Fibroblast of skin of back (primary cell): ENCODE measurements around the gene F7.
"Not testable (repeated sequence)": the region's sequence is repeated elsewhere in the genome, so short reads cannot be mapped to it uniquely, and the experiment has no call there.

Experiments used
- DNase-seq: peaks from one replicate; pipeline ENCODE4 v3.0.0-alpha.2; 2013

F7 gene

DNA sequence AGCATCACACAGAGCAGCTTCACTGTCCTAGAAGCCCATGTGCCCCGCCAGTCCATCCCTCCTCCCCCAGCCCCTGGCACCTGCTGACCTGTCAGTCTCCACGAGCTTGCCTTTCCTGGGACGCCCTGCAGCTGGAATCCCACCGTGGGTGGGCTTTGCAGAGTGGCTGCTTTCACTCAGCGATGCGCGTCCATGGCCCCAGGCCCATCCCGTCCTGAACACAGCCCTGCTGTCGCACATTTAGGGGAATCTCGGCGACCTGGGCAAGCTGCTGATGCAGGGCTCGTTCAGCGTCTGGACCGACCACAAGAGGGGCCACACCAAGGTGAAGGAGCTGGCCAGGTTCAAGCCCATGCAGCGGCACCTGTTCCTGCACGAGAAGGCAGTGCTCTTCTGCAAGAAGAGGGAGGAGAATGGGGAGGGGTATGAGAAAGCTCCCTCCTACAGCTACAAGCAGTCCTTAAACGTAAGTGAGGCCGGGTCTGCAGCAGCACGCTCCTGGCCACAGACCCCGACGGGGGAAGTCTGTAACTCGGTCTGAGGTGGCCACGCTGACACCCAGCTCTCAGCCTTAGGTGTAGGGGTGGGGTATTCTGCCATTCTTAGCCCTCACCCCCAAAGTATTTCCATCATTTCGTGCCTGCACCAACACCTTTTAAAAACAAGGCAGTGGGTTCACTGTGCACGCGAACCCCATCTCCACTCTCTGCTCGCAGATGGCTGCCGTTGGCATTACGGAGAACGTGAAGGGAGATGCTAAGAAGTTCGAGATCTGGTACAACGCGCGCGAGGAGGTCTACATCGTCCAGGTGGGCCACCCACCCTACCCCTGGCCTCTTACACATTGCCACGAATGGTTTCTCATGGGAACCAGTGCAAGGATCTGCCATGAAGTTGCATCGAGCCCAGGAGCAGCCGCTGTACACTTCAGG, 18.3 kb upstream of the F7 start:
- no peak for DNase-seq

DNA sequence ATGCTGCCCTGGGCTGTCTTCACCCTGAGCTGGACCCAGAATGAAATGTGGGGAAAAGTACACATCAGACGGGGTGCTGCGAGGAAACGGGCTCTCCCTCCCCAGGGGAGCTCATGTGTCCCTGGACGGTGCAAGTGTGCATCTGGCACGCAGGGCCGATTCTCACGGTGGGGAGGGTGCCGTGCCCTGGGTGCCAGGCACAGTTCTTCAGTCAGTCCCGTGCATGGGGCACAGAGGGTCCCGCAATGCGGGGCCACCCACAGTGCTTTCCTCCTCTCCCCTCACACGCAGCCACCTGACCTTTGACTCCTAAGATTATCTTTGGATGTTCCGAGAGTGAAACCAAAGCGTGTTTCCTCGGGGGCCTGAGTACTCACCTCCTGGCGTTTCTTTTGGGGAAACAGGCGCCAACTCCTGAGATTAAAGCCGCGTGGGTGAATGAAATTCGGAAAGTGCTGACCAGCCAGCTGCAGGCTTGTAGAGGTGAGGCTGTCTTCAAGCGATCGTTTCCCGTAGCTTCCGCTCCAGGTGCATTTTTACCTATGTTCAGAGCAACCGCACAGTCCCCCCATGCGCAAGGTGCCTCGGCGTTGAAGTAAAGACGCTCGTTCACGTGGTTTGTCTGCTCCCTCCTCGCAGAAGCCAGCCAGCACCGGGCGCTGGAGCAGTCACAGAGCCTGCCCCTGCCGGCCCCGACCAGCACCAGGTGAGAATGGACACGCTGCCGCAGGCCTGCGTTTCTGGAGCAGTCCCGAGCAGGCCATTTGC, 17.5 kb upstream of the F7 start:
- DNase-seq = no peak

DNA sequence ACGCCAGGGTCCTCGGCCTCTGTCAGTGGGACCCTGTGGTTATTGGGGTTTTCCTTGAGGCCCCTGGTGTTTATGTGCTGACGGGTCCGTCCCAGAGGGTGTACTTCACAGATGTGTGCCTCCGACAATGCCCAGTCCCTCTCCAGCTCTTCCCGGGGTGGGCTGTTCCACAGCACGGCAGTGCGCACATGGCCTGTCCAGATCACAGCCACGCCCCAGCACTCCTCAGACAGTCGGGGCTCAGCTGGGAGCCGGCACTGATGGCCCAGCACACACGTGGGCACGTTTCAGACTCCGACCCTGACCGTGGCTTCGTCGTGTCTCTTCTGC, 16.9 kb upstream of the F7 start:
- DNase-seq = no peak

DNA sequence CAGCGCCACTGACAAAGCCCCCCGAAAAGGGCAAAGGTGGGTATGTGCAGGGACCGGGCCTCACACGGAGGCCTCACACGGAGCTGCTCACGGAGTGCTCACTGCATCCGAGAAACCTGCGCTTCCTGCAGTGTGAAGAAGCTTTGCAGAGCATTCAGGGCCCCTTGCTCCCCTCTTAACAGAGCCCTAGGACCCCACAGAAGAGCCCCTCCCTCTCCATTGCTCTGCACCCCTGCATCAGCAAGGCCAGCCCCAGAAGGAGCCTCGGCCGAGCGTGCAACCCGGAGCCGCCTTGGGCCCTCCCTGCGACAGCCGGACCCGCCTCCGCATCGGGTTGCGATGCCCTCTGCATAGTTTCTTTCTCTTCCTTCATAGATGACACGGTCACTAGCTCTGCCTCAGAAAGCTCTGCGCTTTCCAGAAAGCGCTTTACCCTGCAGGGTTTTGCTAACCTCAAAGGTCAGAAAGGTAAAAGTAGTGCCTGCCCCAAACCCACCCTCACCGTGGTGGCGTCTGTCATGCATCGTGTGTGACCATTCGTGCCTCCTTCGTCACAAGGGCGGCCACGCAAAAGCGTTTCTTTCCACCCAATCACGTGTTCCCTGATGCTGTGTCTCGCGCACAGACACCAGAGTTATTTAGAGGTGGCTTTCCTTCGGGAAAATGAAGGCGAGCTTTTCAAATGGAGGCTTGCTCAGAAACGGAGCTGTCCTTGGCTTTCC, 15.7 kb upstream of the F7 start:
- DNase-seq = no peak

DNA sequence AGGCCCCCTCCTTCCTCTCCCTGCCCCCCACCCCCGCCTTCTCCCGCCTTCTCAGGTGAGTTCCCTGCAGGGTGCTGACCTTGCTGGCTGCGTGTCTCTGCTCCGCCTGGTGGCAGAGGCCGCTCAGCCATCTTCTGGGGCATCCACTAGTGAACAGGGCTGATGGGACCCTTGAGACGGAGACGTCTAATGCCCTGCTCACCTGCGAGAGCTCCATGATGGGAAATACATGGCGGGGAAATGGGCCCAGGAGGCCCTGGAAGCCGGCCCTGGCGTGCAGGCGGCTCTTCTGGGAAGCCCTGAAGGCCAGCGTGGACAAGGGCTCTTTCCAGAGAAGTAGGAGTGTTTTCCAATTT, 15.2 kb upstream of the F7 start:
- no peak for DNase-seq

DNA sequence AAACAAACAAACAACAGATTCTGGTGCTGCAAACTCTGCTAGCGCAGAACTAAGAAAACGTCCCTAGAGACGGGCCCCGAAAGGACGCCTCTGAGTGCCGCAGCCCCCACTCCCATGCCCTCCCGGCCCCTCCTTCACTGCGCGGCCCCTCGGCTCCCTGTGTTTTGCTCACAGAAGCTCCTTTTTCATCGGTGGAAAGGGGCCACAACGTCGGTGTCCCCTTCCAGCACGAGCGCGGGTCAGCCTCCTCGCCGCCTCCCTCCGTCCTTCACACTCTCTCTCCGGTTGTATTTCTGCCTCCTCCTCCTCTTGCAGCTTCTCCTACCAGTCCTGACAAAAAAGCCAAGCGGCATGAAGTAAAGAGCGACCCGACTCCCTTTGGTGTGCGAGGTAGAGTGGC, 14.8 kb upstream of the F7 start:
- no peak for DNase-seq

DNA sequence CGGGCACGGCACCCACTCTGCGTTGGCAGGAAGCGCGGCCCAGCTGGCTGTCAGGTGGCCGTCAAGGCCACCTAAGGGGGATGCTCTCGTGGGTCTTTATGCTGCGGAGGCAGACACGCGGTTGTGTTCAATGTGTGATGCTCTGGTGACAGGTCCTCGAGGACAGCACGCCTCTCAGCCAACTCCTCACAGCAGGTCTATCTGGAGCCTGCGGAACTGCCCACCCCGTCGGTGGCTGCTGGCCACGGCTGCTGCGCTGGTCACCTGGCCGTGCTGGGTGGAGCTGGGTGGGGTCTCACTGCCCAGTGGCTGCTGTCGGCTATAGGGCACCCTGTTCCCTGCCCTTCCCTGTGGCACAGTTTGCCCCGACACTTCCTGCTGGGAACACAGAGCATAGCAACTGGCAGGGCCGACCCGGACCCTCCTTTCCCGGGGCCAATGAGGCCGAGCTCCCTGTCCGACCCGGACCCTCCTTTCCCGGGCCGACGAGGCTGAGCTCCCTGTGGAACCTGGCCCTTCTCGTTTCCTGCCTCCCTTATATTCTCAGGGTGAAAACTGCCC, 14.3 kb upstream of the F7 start:
- DNase-seq = no peak

DNA sequence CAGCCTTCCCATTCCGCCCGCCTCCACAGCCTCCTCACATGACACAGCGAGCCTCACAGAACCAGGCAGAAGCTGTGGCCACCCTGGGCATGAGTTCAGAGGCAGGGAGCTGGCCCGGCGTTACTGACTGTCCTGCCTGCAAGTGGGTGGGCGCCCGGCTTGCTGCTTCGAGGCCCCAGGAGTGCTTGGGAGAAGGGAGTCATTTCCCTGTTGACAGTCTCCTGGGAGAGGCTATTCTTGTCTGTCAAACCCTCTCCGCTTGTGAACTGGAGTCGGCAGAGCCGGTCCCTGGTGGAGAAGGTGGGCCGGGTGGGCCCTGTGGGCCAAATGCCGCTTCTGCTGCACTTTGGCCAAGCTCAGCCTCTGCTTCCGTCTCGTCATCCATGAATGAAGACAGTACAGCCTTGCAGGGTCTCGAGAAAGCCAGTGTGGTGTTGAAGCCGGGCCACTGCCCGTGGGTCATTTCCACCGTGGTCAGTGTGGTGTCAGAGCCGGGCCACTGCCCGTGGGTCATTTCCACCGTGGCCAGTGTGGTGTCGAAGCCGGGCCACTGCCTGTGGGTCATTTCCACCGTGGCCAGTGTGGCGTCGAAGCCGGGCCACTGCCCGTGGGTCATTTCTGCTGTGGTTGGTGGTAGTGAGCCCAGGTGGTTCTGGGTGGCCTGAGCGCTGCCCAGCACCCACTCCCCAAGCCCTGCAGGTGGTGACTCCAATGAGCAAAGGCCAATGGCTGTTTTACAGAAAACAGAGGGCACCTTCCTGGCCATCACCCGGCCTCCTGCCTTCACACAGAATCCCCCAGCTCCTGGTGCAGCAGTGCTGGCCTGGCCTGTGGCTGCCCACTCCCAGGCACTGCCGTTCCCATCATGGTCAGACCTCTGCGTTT, 13.5 kb upstream of the F7 start:
- DNase-seq = no peak

DNA sequence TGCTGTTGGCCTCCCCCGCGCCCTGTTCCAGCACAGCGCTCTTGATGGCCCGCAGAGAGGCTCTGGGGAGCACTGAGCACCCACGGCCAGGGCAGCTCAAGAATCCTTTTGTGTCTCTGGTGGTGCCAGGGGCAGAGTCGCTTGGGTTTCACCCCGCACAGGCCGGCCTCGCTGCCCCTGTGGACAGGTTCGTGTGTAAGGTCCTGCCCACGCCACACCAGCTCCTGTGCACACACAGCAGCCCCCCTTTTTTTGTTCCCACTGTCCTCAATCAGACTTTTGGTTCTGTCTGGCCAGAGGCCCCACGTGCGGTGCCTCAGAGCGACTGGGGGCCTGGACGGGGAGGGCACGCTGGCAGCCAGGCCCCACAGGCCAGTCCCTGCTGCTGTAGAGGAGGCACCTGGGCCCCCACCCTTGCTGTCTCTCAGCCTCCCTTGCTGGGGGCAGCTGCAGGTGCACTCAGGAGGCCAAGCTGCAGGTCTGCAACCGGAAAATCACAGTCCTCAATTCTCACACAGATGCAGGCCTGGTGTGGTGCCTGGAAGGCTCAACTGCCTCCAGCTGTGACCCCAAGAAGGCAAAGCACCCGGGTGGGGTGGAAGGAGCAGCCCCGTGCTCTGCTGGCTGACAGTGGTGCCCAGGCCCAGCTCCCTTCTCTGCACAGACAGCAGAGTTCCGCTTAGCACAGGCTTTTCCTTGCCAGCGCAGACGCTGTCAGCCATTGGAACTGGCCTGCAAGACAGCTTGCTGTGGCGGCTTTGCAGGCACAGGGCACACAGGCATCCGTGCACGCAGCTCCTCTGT, 12.6 kb upstream of the F7 start:
- DNase-seq = no peak

DNA sequence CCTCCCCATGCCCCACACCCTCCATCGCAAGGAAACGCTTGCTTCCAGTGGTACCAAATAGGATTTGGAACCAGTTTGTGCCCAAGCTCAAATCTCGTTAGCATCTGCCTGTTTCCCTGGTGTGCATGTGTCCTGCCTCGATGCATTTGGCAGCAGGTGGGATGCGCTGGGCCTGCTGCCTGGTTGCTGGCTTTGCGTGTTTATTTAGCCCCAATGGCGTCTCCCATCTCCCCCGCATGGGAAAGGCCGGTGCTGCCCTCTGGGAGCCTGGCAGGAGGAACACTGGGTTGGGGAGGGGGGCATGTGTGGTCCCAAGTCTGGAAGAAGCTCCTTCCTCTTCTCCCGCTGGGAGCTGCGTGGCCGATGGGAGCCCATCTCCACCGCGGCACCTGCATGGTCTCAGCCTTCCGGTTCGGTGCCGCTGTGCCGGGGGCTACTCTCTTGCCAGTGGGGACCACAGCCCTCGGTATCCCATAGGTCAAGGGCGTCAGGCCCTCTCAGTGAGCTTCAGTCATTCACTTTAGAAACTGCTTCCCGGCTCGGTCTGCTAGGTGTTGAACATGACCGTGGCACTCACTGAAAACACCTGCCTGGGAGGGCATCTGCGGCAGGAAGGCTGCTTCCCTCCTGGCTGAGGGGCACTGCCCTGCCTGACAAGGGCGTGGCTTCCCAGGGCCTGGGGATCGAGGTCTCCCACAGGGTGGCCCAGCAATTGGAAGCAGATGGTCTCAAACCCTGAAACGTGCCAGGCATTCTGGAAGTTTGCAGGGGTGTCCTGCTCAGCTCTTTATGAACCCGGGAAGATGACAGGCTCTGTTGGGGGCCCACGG, 11.8 kb upstream of the F7 start:
- no peak for DNase-seq

DNA sequence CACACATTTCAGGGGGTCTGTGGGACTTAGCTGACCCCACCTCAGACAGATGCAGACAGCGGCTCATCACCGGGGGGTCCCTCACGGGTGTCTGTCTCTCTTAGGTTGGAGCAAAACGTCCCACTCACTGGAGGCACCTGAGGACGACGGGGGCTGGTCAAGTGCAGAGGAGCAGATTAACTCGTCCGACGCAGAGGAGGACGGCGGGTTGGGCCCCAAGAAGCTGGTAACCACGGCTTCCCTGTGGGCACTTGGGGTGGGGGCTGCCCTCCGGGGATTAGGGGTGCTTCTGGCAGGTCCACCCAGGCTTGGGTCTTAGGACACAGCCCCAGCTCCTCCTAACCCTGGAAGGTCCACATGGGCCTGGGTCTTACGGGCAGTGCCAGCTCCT, 11.2 kb upstream of the F7 start:
- no peak for DNase-seq

DNA sequence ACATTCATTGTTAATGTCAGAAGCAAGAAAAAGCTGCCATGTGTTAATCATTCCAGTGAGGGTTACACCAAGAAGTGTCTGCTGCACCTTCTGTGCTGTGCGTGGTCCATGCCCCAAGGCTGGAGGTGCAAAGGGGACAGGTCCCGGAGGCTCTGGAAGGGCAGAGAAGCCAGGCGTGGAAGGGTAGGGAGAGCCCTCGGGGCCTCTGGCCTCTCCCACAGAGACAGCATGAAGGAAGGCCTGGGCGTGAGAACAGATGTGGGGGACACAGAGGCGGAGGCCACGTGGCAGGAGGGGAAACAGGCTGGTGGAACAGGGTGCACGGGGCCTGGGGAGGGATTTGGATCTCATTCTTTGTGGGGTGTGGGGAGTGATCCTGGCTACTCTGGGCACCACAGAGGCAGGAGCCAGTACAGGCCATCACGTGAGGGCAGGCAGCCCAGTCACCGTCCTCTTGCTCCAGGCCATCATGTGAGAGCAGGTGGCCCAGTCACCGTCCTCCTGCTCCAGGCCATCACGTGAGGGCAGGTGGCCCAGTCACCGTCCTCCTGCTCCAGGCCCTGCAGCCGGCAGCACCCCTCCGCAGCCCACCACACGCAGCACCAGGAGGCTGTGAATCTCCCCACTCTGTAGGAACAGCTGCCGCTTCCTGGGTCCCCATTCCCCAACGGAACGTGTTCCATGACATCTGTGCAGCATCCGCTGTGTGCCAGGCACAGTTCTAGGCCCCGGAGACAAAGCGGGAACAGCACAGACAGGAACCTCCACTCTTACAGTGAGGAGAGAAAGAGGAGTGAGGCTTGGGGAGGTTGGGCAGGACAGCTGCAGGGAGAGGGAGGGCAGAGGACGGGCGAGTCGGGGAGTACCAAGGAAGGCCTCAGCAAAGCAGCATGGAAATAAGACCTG, 10.2 kb upstream of the F7 start:
- no peak for DNase-seq

DNA sequence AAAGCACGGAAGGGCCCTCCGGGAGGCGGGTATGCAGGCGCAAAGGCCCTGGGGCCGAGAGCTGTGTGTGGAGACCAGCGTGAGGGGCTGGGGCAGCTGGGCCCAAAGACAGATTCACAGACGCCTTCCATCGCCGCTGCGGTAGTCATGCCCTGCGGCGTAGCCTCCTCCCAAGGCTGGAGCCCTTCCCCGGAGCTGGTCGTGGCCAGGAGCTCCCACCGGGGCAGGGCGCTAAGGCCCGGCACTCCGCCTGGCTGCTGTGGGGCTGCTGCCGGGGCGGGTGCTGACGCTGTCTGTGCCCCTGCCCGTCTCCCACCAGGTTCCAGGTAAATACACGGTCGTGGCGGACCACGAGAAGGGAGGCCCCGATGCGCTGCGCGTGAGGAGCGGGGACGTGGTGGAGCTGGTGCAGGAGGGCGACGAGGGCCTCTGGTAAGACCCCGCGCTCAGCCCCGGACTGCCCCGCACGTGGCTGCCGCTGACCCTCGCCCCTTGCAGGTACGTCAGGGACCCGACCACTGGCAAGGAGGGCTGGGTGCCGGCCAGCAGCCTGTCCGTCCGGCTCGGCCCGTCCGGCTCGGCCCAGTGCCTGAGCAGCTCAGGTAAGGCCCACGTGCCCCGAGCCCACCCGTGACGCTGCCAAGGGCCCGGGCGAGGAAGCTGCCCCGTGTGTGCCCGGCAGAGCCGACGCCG, 9.4 kb upstream of the F7 start:
- DNase-seq = no peak

DNA sequence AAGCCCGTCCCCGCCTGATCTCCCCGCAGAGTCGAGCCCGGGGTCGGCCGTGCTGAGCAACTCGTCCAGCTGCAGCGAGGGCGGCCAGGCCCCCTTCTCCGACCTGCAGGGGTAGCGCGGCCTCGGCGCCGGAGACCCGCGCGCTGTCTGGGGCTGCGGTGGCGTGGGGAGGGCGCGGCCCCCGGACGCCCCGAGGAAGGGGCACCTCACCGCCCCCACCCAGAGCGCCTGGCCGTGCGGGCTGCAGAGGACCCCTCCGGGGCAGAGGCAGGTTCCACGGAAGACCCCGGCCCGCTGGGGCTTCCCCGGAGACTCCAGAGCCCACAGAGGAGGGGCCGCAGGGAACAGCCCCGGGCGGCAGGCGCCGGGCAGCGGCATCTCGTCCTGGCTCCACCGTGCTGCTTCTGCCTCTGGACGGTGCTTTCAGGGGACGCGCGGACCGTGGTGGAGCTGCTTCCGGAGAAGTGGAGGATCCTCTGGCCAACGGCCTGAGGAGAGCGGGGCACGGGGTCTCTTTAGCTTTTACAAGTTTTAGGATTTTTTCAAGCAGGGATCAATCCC, 8.8 kb upstream of the F7 start:
- DNase-seq = no peak

DNA sequence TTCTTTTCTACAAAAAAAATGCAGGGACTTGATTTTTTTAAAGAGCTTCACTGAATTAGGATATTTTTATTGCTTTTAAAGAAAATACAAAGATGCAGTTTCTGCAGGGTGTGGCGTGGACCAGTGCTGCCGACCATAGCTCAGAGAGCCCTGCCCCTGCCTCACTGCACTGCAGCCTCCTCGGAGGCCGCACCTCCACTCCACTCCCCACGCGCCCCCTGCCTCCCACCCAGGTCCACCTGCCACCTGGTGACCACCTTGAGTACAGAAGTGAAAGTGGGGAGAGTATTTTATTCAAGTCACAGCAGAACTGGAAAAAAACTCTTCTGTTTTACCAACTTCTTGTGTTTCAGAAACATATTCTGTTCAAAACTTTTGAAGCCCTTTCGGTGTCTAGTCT, 7.9 kb upstream of the F7 start:
- DNase-seq = no peak

DNA sequence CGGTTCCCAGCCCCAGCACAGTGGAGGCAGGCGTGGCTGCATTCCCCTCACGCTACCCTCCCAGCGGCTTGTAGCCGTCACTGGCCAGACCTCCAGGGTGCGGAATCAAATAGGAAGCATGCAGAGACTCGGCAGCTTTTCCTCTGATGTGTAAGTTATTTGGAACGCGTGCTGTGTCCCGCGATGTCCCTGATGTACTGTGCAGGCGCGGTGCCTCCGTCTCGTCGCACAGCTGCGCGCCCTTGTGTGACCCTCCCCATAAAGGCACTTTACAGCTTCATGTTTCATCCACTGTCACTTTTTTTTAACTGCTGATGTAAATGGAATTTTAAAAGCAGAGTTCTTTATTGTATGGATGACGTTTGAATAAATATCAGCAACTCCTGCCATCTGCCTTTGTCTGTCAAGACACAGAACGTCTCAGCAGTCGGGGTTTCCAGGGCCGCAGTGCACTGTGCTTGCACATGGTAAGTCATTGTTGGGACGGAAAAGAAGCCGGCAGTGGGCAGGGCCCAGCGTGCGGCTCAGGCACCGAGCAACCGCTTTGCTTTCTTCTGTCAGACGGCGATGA, 7.3 kb upstream of the F7 start:
- peak; percentile 89 for DNase-seq

DNA sequence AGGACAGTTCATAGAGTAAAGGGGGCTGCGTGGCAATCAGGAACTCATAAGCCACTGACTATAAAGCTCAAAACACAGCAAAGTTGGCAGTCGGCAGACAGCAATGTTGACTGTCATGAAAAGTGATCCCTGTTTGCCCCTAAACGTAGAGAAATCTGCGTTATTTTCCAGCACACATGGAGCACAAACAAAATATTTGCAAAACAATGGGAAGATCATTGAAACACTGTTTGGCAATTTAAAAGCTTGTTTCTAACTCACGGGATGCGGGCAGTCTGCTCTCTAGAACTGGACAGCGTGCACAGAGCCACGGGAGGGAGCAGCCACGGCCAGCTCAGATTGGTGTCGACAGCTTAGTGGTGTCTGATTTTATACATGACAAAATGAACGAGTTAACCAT, 6.4 kb upstream of the F7 start:
- no peak for DNase-seq

DNA sequence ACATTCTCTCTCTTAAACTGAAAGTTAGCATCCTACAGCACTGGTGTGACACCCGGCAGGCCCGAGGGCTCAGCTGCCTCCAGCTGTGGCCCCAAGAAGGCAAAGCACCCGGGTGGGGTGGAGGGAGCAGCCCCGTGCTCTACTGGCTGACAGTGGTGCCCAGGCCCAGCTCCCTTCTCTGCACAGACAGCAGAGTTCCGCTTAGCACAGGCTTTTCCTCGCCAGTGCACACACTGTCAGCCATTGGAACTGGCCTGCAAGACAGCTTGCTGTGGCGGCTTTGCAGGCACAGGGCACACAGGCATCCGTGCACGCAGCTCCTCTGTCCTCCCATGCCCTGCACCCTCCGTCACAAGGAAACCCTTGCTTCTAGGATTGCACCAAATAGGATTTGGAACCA, 3.3 kb upstream of the F7 start:
- not testable (repeated sequence) for DNase-seq
